ENCODE measurements around the gene YTHDC2.

GRCh38 chr5:113518884-113519283, 5.4 kb downstream of the YTHDC2 start:
- TF ChIP-seq POLR2A (IDR thresholded peaks at IDR 0.05) (no peak), CTCF (IDR thresholded peaks at IDR 0.05) (no peak)
